ENCODE measurements around the gene CCDC83.

DNA sequence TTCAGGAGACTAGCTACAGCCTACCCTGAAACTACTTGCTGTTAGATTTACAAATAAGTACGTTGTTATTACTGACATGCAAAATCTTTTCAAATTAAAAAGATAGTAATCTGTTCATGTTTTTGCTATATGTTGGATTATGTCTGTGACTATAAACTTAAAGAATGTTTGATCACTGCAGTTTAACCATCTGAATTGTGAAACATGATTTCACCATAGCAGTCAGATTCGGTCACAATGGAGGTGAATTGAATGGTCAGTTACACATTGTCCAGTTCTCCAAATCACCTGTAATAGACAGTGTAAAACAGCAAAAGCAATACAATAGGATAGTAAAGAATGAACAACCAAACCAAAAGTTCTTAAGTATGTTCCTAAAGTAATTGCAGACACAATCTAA lies 43.3 kb downstream of the CCDC83 start:
- TF ChIP-seq ZFX (IDR thresholded peaks at IDR 0.05; ENCODE audit: borderline replicate concordance), result no peak
- TF ChIP-seq CTCF (IDR thresholded peaks at IDR 0.05), result no peak

Measured in 22Rv1 (cell line).